GM21825 (cell line): ENCODE results near the gene MVB12A.

Experiments
- ATAC-seq: cut with Tn5 transposase; IDR thresholded peaks from one replicate; pipeline ENCODE4 v1.9.1; 2021; ENCODE audit warnings: mild to moderate bottlenecking, moderate library complexity; ENCODE audit not compliant: unreplicated experiment

The MVB12A gene

GRCh38 chr19:17404621-17405249 lies 15.1 kb upstream of the MVB12A start:
- ATAC-seq = no peak

GRCh38 chr19:17405250-17406045 lies 14.4 kb upstream of the MVB12A start, which contains the start of gene BST2:
BST2 (minus strand) TSS chr19:17405630; CDS start chr19:17405575, 55 bp downstream.
- ATAC-seq = peak; percentile 56

GRCh38 chr19:17406046-17406886 lies 13.6 kb upstream of the MVB12A start:
- peak; percentile 14 for ATAC-seq

- ATAC-seq = no peak
Observed at GRCh38 chr19:17406887-17407196, 13.0 kb upstream of the MVB12A start.

- no peak for ATAC-seq
Observed at GRCh38 chr19:17409990-17410389, 9.9 kb upstream of the MVB12A start.

GRCh38 chr19:17411801-17412200 lies 8.0 kb upstream of the MVB12A start:
- no peak for ATAC-seq

GRCh38 chr19:17414097-17414496 lies 5.8 kb upstream of the MVB12A start:
- no peak for ATAC-seq

- ATAC-seq = no peak
Observed at GRCh38 chr19:17415121-17415520, 4.7 kb upstream of the MVB12A start.

GRCh38 chr19:17418710-17419109 lies 1.1 kb upstream of the MVB12A start:
- ATAC-seq = no peak

GRCh38 chr19:17419154-17419620 lies 660 bp upstream of the MVB12A start:
- ATAC-seq = no peak

- ATAC-seq = peak; percentile 12
Observed at GRCh38 chr19:17420475-17420924, 653 bp downstream of the MVB12A start.

- ATAC-seq = no peak
Observed at GRCh38 chr19:17421942-17422341, 2.1 kb downstream of the MVB12A start.

- no peak for ATAC-seq
Observed at GRCh38 chr19:17423429-17424208, 3.8 kb downstream of the MVB12A start.

GRCh38 chr19:17424743-17425365 lies 5.0 kb downstream of the MVB12A start:
- no peak for ATAC-seq

GRCh38 chr19:17429641-17430113 lies 9.8 kb downstream of the MVB12A start:
- no peak for ATAC-seq

- no peak for ATAC-seq
Observed at GRCh38 chr19:17431417-17431816, 11.6 kb downstream of the MVB12A start.

GRCh38 chr19:17435218-17435617 lies 15.4 kb downstream of the MVB12A start:
- ATAC-seq = no peak

GRCh38 chr19:17436094-17436873 lies 16.4 kb downstream of the MVB12A start:
- no peak for ATAC-seq

GRCh38 chr19:17436874-17437267 lies 17.0 kb downstream of the MVB12A start:
- ATAC-seq = no peak
